Fibroblast of lung (primary cell): Measurements from ENCODE around the gene SLC39A8. TPM values are rescaled to one million over a fixed set of nuclear protein-coding genes. Genes with fewer than 3 reads are reported as not detected.

Experiments used
- DNase-seq, 2 donors: peaks; one replicate each; pipeline versions ENCODE4 v3.0.0 to v3.0.0-alpha.2; 2010; ENCODE audit warnings: low read depth in 2 of 2
- H2AFZ ChIP-seq: 2 replicates; pipeline ENCODE4 v1.5.1; 2012; ENCODE audit warnings: low read length, control low read depth, inconsistent platforms
- H3K27ac ChIP-seq: 2 replicates; pipeline ENCODE4 v1.5.1; 2011; ENCODE audit warnings: low read length, control low read depth; ENCODE audit not compliant: insufficient read depth
- H3K27me3 ChIP-seq: 2 replicates; pipeline ENCODE4 v1.5.1; 2011; ENCODE audit warnings: mild to moderate bottlenecking, low read length; ENCODE audit not compliant: control insufficient read depth, insufficient read depth
- H3K36me3 ChIP-seq: 2 replicates; pipeline ENCODE4 v1.5.1; 2011; ENCODE audit warnings: low read length; ENCODE audit not compliant: control insufficient read depth, insufficient read depth
- H3K4me1 ChIP-seq: 2 replicates; pipeline ENCODE4 v1.5.1; 2011; ENCODE audit warnings: low read length; ENCODE audit not compliant: control insufficient read depth, insufficient read depth; ENCODE audit errors: extremely low read depth
- H3K4me2 ChIP-seq: 2 replicates; pipeline ENCODE4 v1.5.1; 2011; ENCODE audit warnings: low read length, control low read depth; ENCODE audit not compliant: insufficient read depth; ENCODE audit errors: extremely low read depth
- H3K4me3 ChIP-seq, 4 experiments: fragments of 200-600 bp in 1 of 4; sonication (generic) in 1 of 4; replicated peaks in 1 of 4; 2 replicates each; pipeline ENCODE4 v1.5.1; 2011 to 2016; ENCODE audit warnings: low read length in 4 of 4, low read depth in 3 of 4, mild to moderate bottlenecking in 3 of 4, control low read depth in 2 of 4, inconsistent platforms in 1 of 4, mixed read lengths in 1 of 4; ENCODE audit not compliant: insufficient read depth in 1 of 4; ENCODE audit errors: control extremely low read depth in 1 of 4
- H3K79me2 ChIP-seq: 2 replicates; pipeline ENCODE4 v1.5.1; 2012; ENCODE audit warnings: mild to moderate bottlenecking, low read length, inconsistent platforms; ENCODE audit not compliant: control insufficient read depth, insufficient read depth
- H3K9ac ChIP-seq: 2 replicates; pipeline ENCODE4 v1.5.1; 2011; ENCODE audit warnings: mild to moderate bottlenecking, low read length, control low read depth; ENCODE audit not compliant: insufficient read depth
- H3K9me3 ChIP-seq: 2 replicates; pipeline ENCODE4 v1.5.1; 2012; ENCODE audit warnings: low read depth, low read length; ENCODE audit not compliant: control insufficient read depth, insufficient read depth
- H4K20me1 ChIP-seq: 2 replicates; pipeline ENCODE4 v1.5.1; 2011; ENCODE audit warnings: low read length; ENCODE audit not compliant: control insufficient read depth, insufficient read depth; ENCODE audit errors: extremely low read depth
- EZH2 ChIP-seq: IDR thresholded peaks from 2 replicates; pipeline ENCODE4 v1.5.1; 2012; ENCODE audit warnings: low read length, control low read depth, mild to moderate bottlenecking; ENCODE audit errors: missing control alignments
- polyA plus RNA-seq, 2 donors: library from polyadenylated mRNA; depleted of rRNA in 1 of 2; stranded (reverse) in 1 of 2; unstranded in 1 of 2; fragments of >200 nt; gene quantifications; 2 replicates each; pipeline ENCODE4 v1.2.1, GENCODE V29; 2011 to 2012; ENCODE audit warnings: missing spikeins in 1 of 2
- total RNA-seq: library from RNA; depleted of rRNA; stranded (reverse); fragments of >200 nt; gene quantifications from 2 replicates; pipeline ENCODE4 v1.2.1, GENCODE V29; 2014
- TF ChIP-seq, protein P1 (sequence below), 2 donors: IDR thresholded peaks in 1 of 2; conservative IDR thresholded peaks in 1 of 2; 1 replicate in 1 of 2; 2 replicates in 1 of 2; pipeline ENCODE4 v1.5.1; 2011 to 2012; ENCODE audit warnings: low read length in 2 of 2, control low read depth in 1 of 2, inconsistent platforms in 1 of 2, low read depth in 1 of 2, mild to moderate bottlenecking in 1 of 2

The SLC39A8 gene
- total and polyA plus RNA-seq, 2 donors (not counting 1 experiment from before 2014, with no cell fraction given): 0.72 to 4.5 TPM

DNA sequence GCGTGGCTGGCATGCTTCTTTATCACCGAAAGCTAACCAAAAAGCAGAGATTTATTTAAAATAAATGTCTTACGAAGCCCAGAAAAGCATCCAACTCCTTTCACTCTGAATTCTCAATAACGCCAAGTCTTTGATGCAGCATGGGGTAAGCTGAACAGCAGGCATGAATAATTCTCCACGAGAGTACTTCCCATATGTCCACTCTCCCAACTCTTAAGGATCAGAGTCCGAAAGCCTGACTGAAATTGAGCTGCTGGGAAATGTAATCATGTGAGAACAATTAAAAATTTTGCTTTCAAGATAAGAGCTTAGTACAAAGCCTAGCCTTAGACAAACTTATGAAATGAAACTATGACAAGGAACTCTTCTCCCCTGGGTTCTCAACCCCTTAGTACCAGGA is 7.5 kb upstream of the SLC39A8 start:
- no peak for TF ChIP-seq EZH2
- TF ChIP-seq, protein P1, sequence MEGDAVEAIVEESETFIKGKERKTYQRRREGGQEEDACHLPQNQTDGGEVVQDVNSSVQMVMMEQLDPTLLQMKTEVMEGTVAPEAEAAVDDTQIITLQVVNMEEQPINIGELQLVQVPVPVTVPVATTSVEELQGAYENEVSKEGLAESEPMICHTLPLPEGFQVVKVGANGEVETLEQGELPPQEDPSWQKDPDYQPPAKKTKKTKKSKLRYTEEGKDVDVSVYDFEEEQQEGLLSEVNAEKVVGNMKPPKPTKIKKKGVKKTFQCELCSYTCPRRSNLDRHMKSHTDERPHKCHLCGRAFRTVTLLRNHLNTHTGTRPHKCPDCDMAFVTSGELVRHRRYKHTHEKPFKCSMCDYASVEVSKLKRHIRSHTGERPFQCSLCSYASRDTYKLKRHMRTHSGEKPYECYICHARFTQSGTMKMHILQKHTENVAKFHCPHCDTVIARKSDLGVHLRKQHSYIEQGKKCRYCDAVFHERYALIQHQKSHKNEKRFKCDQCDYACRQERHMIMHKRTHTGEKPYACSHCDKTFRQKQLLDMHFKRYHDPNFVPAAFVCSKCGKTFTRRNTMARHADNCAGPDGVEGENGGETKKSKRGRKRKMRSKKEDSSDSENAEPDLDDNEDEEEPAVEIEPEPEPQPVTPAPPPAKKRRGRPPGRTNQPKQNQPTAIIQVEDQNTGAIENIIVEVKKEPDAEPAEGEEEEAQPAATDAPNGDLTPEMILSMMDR (conservative IDR thresholded peaks at IDR 0.05 in 1 of 2, IDR thresholded peaks at IDR 0.05 in 1 of 2; ENCODE audit: low read depth in 1 of 2, low read length in 2 of 2): no peak
- Histone ChIP-seq H3K4me3 (no peak overlapping the region), H2AFZ (no peak overlapping the region), H3K9me3 (no peaks in the 10 kb centered on the region), H3K4me2 (no peak overlapping the region), H3K4me1 (no peaks in the 10 kb centered on the region), H4K20me1 (no peaks in the 10 kb centered on the region), H3K27me3 (peaks cover 2% of the 10 kb centered on the region), H3K36me3 (no peaks in the 10 kb centered on the region), H3K27ac (no peak overlapping the region), H3K79me2 (no peaks in the 10 kb centered on the region), H3K9ac (no peak overlapping the region)
- no peak for DNase-seq

DNA sequence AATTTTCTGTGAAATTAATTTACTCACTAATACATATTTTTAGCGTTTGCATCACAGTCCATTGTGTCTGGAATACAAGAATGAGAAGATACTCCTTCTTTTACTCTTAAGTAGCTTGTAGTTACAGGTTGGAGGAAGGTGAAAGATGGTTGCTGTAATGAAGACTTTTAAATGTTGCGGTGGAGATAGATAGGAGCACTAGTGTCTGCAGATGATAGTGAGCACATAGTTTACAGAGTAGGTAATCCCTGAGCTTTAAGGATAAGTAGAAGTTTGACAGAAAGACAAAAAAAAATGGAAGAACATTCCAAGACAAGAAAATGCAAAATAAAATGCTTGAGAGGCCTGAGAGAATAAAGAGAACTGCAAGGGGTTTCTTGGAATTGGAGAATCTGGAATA is 5.4 kb upstream of the SLC39A8 start:
- Histone ChIP-seq H3K4me1 (no peaks in the 10 kb centered on the region), H3K9ac (no peak overlapping the region), H3K4me3 (no peak overlapping the region), H3K27ac (no peak overlapping the region), H3K79me2 (no peaks in the 10 kb centered on the region), H3K9me3 (no peaks in the 10 kb centered on the region), H3K27me3 (peaks cover 2% of the 10 kb centered on the region), H3K4me2 (no peak overlapping the region), H4K20me1 (no peaks in the 10 kb centered on the region), H2AFZ (no peak overlapping the region), H3K36me3 (no peaks in the 10 kb centered on the region)
- TF ChIP-seq, protein P1 (conservative IDR thresholded peaks at IDR 0.05 in 1 of 2, IDR thresholded peaks at IDR 0.05 in 1 of 2; ENCODE audit: low read depth in 1 of 2, low read length in 2 of 2): no peak
- no peak for TF ChIP-seq EZH2
- no peak for DNase-seq

- H2AFZ ChIP-seq: no peak overlapping the region
- H3K4me3 ChIP-seq: no peak overlapping the region
- no peak overlapping the region for H3K4me2 ChIP-seq
- TF ChIP-seq, protein P1 (conservative IDR thresholded peaks at IDR 0.05 in 1 of 2, IDR thresholded peaks at IDR 0.05 in 1 of 2; ENCODE audit: low read depth in 1 of 2, low read length in 2 of 2): no peak
- no peak for TF ChIP-seq EZH2
- no peaks in the 10 kb centered on the region for H3K9me3 ChIP-seq
- H3K9ac ChIP-seq: no peak overlapping the region
- H3K27me3 ChIP-seq: peaks cover 2% of the 10 kb centered on the region
- H3K79me2 ChIP-seq: no peaks in the 10 kb centered on the region
- no peaks in the 10 kb centered on the region for H4K20me1 ChIP-seq
- no peak overlapping the region for H3K27ac ChIP-seq
- H3K36me3 ChIP-seq: no peaks in the 10 kb centered on the region
- no peak for DNase-seq
- no peaks in the 10 kb centered on the region for H3K4me1 ChIP-seq
These were observed 3.4 kb upstream of the SLC39A8 start for GRCh38 chr4:102348701-102349100.
